ENCODE data around the gene IGSF3.
"Not testable (repeated sequence)": the region's sequence is repeated elsewhere in the genome, so short reads cannot be mapped to it uniquely, and the experiment has no call there.

IGSF3 gene

GRCh38 chr1:116591006-116591950 lies 76.3 kb downstream of the IGSF3 start:
- not testable (repeated sequence) for H3K27ac Mint-ChIP-seq; H3K4me3 Mint-ChIP-seq; H3K36me3 Mint-ChIP-seq (ENCODE audit: insufficient read depth); DNase-seq; ATAC-seq (replicated peaks); H3K4me1 Mint-ChIP-seq (ENCODE audit: low read depth in 2 of 2); H3K9me3 Mint-ChIP-seq; H3K27me3 Mint-ChIP-seq

GRCh38 chr1:116590359-116591005 lies 77.1 kb downstream of the IGSF3 start:
- not testable (repeated sequence) for H3K27me3 Mint-ChIP-seq; H3K4me1 Mint-ChIP-seq (ENCODE audit: low read depth in 2 of 2); H3K4me3 Mint-ChIP-seq; H3K27ac Mint-ChIP-seq; DNase-seq; H3K36me3 Mint-ChIP-seq (ENCODE audit: insufficient read depth); H3K9me3 Mint-ChIP-seq
- peak; percentile 31 for ATAC-seq (replicated peaks)

DNA sequence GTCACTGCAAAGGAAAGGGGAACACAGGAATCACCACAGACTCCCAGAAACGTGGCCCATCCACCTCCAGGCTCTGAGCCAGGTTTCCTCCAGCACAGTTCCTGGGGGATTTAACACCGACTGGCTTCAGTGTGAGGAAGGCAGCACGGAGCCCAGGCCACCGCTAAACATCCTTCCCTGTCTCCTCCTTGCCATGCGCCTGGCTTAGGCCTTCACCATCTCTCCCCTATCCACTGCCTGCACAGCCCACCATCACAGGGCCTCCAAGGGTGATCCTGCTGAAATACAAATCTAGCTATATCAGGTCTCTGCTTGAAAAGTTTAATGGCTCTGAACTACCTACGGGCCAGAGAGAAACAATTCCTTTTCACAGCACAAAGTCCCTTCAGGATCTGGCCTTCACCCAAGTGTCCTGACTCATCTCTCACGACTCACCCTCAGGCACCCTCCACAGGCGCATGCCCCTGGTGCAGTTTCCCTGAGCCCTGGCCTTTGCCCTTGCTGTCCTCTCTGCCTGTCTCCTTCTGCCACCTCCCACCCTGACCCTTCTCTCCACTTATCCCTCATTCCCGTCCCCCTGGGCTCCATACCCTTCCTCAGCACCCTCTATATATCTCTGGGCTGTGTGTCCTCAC lies 78.3 kb downstream of the IGSF3 start:
- not testable (repeated sequence) for H3K4me1 Mint-ChIP-seq (ENCODE audit: low read depth in 2 of 2); H3K27me3 Mint-ChIP-seq; DNase-seq; H3K27ac Mint-ChIP-seq; H3K36me3 Mint-ChIP-seq (ENCODE audit: insufficient read depth); ATAC-seq (replicated peaks); H3K9me3 Mint-ChIP-seq; H3K4me3 Mint-ChIP-seq

DNA sequence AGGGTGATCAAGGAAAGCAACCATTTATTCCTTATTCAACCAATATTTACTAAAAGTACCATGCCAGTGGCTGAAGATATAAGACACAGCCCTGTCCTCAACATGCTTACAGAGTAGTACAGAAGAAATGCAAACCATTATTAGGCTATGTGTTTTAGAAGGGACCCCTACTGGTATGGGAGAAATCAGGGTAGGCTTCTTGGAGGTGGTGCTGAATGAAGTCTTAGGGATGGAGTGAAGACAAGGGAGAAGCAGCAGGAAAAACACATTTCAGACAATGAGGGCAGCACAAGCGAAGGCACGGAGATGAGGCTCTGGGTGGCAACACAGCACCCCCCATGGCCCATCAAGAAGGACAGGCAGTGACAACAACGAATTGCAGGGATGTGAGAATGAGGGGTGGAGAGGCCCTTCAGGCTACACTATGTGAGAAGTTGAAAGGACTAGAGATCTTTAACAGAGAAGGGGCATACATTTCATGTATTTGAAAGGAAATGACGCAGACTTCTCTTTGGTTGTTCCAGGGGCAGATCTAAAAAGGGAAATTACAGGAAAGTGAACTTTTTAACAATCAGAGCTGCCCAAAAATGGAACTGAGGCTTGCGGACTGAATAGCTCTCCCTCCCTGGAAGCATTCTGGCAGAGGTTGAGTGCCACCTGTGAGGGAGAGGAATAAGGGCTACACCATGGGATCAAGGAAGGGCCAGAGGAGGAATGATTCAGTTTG lies 79.9 kb downstream of the IGSF3 start:
- no peak for ATAC-seq (replicated peaks)
- no peak overlapping the region for H3K27ac Mint-ChIP-seq

GRCh38 chr1:116586741-116587143 lies 80.8 kb downstream of the IGSF3 start:
- Mint-ChIP-seq H3K4me3 (no peak overlapping the region), H3K4me1 (ENCODE audit: low read depth in 2 of 2) (no peaks in the 10 kb centered on the region), H3K36me3 (ENCODE audit: insufficient read depth) (no peaks in the 10 kb centered on the region), H3K9me3 (no peaks in the 10 kb centered on the region), H3K27ac (no peak overlapping the region), H3K27me3 (peaks cover 0 to 20% of the 10 kb centered on the region in 2 donors)
- DNase-seq (no peak), ATAC-seq (replicated peaks) (no peak)

More for the DNA sequence above, 79.9 kb downstream of the IGSF3 start:
- no peak for DNase-seq
- peaks cover 0 to 10% of the 10 kb centered on the region in 2 donors for H3K27me3 Mint-ChIP-seq
- H3K9me3 Mint-ChIP-seq, result no peaks in the 10 kb centered on the region
- no peaks in the 10 kb centered on the region for H3K36me3 Mint-ChIP-seq (ENCODE audit: insufficient read depth)
- no peak overlapping the region for H3K4me3 Mint-ChIP-seq
- no peaks in the 10 kb centered on the region for H3K4me1 Mint-ChIP-seq (ENCODE audit: low read depth in 2 of 2)

- Mint-ChIP-seq H3K27me3 (peaks cover 0 to 23% of the 10 kb centered on the region in 2 donors), H3K36me3 (ENCODE audit: insufficient read depth) (no peaks in the 10 kb centered on the region), H3K4me3 (no peak overlapping the region), H3K27ac (no peak overlapping the region), H3K9me3 (no peaks in the 10 kb centered on the region), H3K4me1 (ENCODE audit: low read depth in 2 of 2) (no peaks in the 10 kb centered on the region)
- DNase-seq, result no peak
- no peak for ATAC-seq (replicated peaks)
Measured at GRCh38 chr1:116585886-116586285, 81.6 kb downstream of the IGSF3 start.

GRCh38 chr1:116581323-116581885 lies 86.1 kb downstream of the IGSF3 start:
- Mint-ChIP-seq H3K9me3 (no peaks in the 10 kb centered on the region), H3K27ac (no peak overlapping the region), H3K36me3 (ENCODE audit: insufficient read depth) (no peaks in the 10 kb centered on the region), H3K27me3 (peaks cover 0 to 30% of the 10 kb centered on the region in 2 donors), H3K4me1 (ENCODE audit: low read depth in 2 of 2) (no peaks in the 10 kb centered on the region), H3K4me3 (no peak overlapping the region)
- ATAC-seq (replicated peaks) (no peak), DNase-seq (no peak)

- ATAC-seq (replicated peaks), result no peak
- Mint-ChIP-seq H3K4me3 (no peak overlapping the region), H3K36me3 (ENCODE audit: insufficient read depth) (no peaks in the 10 kb centered on the region), H3K9me3 (no peaks in the 10 kb centered on the region), H3K27ac (no peak overlapping the region), H3K4me1 (ENCODE audit: low read depth in 2 of 2) (no peaks in the 10 kb centered on the region), H3K27me3 (peaks cover 0 to 34% of the 10 kb centered on the region in 2 donors)
- no peak for DNase-seq
Measured at GRCh38 chr1:116580446-116581322, 86.8 kb downstream of the IGSF3 start.

DNA sequence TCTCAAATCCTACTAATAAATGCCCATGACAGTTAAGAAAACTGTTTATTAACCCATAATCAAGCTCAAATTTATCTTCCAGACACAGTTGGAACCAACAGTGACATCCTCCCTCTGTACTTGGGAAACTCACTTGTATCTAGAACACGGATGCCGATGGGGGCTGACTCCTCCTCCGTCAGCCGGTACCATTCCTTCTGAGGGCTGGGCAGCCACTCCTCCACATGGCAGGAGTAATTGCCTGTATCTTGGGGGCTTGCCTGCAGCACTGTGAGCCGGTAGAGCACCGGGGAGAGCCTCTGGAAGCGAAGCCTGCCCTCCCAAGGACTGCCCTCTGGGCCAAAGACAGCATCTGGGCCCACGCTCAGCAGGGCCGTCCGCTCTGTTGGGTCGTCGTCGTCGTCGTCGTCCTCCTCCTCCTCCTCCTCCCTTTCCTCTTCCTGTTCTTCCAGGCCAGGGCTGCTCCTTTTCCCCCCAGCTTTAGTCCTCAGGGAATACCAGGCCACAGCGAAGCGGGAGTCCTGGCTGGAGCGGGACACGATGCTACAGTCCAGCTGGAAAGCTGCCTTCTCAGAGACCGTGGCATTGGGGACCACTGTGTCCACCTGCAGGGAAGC lies 88.2 kb downstream of the IGSF3 start:
- peaks cover 2 to 5% of the 10 kb centered on the region in 2 donors for H3K4me1 Mint-ChIP-seq (ENCODE audit: low read depth in 2 of 2)
- no peak overlapping the region for H3K4me3 Mint-ChIP-seq
- no peak overlapping the region for H3K27ac Mint-ChIP-seq
- no peaks in the 10 kb centered on the region for H3K36me3 Mint-ChIP-seq (ENCODE audit: insufficient read depth)
- peaks cover 0 to 34% of the 10 kb centered on the region in 2 donors for H3K27me3 Mint-ChIP-seq
- no peak for DNase-seq
- ATAC-seq (replicated peaks), result no peak
- no peaks in the 10 kb centered on the region for H3K9me3 Mint-ChIP-seq

DNA sequence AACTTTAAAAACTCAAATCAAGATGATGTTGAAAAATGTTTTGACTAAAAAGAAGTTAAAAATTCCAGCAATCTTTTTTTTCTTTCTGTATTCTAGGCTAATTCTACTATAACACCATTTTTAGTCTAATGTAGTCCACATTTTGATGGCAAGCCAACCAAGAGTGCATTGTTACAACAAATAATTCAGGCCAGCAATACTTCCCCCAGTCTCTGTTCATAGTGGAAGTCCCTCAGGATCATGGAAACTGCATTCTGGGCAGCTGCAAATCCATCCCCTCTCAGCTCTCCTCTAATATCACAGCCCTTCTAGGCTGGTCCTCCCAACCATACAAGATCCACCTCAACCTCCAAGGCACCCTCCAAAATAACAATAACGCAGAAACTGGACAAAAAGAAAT lies 89.0 kb downstream of the IGSF3 start:
- H3K4me1 Mint-ChIP-seq (ENCODE audit: low read depth in 2 of 2), result peaks cover 2 to 5% of the 10 kb centered on the region in 2 donors
- H3K36me3 Mint-ChIP-seq (ENCODE audit: insufficient read depth), result no peaks in the 10 kb centered on the region
- ATAC-seq (replicated peaks) (no peak), DNase-seq (no peak)
- H3K4me3 Mint-ChIP-seq, result no peak overlapping the region
- H3K9me3 Mint-ChIP-seq, result no peaks in the 10 kb centered on the region
- no peak overlapping the region for H3K27ac Mint-ChIP-seq
- H3K27me3 Mint-ChIP-seq, result peaks cover 0 to 34% of the 10 kb centered on the region in 2 donors

DNA sequence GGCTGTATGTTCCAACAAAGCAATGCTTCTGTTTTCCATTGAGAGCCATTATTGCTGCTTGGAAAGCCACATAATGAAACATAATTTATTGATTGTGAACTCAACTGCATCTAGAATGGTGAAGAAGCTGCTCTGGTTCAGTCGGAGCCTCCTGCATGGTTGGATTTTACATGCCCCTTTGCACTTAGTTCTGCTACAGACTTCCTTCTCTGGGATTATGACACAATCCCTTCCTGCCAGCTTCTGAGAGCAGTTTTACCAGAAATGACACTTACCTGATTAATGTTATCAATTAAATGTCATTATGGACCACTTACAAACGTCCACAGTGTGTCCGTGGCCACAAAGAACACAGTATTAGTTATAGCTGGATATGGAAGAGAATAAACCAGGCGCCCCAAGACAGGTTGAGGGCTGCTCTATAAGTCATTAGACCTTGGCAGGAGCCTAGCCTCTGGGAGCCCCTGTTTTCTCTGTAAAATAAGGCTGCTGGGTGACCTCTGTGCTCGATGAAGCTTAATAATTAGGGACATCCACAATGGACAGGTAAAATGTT lies 89.7 kb downstream of the IGSF3 start:
- peaks cover 2 to 5% of the 10 kb centered on the region in 2 donors for H3K4me1 Mint-ChIP-seq (ENCODE audit: low read depth in 2 of 2)
- no peaks in the 10 kb centered on the region for H3K9me3 Mint-ChIP-seq
- no peak overlapping the region for H3K27ac Mint-ChIP-seq
- DNase-seq (no peak), ATAC-seq (replicated peaks) (no peak)
- no peaks in the 10 kb centered on the region for H3K36me3 Mint-ChIP-seq (ENCODE audit: insufficient read depth)
- H3K4me3 Mint-ChIP-seq, result no peak overlapping the region
- peaks cover 0 to 34% of the 10 kb centered on the region in 2 donors for H3K27me3 Mint-ChIP-seq
